NCI-H2029 (cell line): ENCODE data around the gene GBP2.

Experiments used
- DNase-seq: peaks from one replicate; lab custom pipeline; 2025; lab: John Stamatoyannopoulos, UW

GBP2 gene, protein sequence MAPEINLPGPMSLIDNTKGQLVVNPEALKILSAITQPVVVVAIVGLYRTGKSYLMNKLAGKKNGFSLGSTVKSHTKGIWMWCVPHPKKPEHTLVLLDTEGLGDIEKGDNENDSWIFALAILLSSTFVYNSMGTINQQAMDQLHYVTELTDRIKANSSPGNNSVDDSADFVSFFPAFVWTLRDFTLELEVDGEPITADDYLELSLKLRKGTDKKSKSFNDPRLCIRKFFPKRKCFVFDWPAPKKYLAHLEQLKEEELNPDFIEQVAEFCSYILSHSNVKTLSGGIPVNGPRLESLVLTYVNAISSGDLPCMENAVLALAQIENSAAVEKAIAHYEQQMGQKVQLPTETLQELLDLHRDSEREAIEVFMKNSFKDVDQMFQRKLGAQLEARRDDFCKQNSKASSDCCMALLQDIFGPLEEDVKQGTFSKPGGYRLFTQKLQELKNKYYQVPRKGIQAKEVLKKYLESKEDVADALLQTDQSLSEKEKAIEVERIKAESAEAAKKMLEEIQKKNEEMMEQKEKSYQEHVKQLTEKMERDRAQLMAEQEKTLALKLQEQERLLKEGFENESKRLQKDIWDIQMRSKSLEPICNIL

DNA sequence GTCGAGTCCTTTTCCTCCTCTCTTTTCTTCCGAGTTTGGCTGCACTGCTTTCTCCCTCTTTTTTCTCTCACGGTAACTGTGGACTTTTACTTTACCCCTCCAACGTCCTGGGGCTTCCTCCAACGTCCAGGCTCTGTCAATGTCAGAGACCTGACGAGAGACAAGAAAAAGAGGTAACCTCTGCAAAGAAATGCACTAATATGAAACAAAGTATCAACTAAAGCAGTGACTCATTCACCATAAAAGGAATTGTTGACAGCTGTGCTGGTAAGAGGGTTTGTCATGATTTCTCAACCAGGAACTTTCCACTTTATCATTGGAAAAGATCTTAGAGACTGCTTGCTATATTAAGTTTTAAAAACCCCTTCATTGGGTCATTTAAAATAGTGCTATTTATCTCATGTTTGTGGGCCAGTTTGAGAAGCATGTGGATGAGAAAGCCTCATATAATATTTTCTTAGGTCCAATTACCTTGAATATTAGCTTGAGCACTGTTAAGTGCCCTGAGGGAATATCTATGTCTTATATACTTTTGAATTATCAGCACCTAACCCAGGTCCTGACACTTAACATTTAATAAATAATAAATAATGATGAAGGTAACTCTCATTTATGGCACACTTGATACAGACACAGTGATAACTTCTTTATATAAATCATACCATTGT, at the start of gene GBP2:
TSS of gene GBP2 (minus strand) at position 202 of the 668 bp plus-strand sequence. CDS start 4,148 bp downstream, outside the sequence.
- no peak for DNase-seq

DNA sequence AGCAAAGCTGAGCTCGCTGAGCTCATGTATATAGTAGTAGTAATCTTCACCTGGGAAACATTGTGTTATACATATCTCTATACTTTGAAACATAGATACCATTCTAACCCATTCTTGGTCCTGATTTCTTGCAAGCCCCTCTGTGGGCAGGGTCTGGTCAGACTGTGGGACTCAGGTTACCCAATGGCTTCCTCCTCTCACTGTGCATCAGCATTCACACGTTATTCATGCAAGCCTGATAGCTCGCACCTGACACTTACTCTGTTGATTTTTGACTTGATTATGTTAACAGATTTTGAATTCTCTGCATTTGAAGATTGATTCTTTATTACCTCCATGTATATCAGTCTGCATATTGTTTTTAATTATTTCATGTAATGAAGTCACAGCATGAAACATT, 48.6 kb upstream of the GBP2 start:
- DNase-seq: no peak

DNA sequence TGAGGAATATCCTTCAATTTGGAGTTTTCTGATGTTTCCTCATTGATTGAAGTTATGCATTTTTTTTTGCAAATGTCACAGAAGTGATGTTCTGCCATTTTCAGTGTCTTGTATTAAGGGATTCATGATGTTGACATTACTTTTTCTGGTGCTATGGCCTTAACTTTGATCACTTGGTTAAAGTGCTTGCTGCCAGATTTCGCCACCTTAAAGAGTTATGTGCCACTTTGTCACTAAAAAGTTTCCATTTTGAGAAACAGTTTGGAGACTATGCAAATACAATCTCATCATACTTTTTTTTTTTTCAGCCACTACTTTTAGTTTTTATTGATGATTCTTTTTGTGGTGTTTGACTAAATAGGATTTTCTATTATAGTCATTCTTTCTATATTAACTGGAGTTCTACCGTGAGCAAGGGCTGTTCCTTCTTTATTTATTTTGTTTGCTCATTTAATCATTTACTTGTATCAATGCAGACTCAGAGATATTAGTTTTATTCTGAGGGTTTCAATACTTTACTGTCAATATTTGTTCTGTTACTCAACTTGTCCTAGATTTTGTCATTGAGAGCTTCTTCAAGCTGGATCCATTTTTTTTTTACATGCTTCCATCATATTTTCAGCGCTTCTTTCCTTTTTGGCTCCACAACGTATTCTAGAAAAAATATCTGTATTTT, 46.7 kb upstream of the GBP2 start:
- DNase-seq: no peak

GRCh38 chr1:89171067-89171438, 45.1 kb upstream of the GBP2 start:
- no peak for DNase-seq

DNA sequence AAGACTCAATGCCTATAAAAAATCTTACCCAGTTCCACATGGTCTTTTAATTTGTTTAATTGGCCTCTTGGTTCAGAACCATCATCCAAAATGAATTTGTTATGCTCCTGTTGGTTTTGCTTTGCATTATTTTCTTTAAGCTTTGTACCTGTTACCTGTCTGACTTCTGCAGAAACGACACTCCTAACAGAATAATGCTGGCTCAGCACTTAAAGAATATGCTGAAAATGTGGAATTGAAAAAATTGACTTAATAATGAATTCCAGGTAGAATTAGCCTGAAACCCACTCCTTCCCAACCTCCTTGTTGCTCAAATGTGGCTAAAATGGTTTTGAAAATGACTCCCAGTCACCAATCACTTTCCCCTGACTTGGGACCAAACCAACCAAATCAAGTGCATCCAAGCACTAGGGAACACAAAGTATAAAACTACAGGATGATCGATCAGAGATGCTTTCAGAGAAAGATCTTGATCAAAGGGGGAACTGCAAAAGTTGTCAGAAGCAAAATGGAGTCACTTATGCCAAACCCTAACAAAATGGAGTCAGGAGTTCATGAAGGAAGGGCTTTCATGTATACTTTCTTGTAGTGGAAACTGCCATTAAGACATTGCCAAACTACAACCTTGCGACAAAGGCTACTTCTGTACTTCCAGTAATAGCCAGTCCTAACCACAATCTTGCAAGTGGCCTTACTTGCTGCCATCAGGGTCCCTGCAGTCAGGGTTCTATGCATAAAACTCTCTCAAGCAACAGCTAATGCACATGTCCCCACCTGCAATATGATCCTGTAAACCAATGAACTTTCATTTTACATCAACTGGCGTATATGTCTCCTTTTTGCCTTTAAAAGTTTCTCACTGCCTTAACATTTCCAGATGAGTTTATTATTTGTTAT, 44.5 kb upstream of the GBP2 start:
- no peak for DNase-seq

GRCh38 chr1:89169166-89169565, 43.3 kb upstream of the GBP2 start:
- no peak for DNase-seq

DNA sequence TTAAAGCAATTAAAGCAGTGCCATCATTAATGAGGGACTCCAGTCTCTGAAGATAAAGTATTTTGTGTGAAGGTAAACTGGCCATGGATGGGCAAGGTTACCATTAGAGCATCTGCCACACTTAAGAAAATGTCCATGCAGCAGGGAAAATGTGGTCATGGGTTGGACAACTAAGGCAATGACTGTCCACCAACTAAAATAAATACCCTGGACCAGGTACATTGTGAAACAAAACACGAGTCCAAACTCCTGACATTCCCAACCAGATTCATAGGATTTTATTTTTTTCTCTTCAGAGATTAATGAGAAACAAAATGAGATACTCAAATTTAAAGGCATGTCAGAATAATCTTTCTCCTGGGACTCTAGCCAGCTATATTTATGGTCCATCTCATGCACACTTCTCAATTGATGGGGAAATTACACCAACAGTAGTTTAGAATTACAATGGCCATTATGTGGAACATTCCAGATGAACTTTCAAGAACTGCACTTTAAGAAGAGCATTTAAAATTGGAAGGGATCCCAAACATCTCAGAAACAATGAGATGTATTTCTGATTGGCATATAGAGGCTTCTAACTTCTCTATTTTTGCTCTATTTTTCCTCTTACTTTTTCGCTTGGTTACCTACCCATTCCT, 41.8 kb upstream of the GBP2 start:
- no peak for DNase-seq

DNA sequence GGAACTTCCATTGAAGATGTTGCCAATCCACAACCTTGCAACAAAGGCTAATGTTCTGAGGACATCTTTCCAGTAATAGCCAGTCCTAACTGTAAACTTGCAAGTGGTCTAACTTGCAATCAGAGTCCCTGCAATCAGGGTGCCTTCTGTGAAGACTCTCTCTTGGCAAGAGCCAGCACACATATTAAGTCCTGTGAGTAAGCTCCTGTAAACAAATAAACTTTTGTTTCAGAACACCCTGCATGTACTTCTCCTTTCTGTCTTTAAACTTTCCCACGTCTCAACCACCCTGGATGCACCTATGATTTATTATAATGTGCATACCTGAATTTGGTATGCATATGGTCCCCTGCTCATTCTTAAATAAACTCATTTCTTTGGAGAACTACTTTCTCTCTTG, 40.8 kb upstream of the GBP2 start:
- DNase-seq: no peak

DNA sequence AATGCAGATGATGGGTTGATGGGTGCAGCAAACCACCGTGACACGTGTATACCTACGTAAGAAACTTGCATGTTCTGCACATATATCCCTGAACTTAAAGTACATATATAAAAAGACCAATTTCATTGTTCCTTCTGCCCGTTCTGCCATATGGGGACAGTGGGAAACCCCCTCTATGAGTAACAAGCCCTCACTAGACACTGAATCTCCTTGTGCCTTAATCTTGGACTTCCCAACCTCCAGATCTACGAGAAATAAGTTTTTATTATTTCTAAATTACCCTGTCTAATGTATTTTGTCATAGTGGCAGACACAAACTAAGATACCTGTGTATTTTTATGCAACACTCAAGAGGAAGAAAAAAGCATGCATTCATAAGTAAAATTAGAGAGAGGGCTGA, 39.9 kb upstream of the GBP2 start:
- DNase-seq: no peak

GRCh38 chr1:89151047-89151446, 25.1 kb upstream of the GBP2 start:
- no peak for DNase-seq

DNA sequence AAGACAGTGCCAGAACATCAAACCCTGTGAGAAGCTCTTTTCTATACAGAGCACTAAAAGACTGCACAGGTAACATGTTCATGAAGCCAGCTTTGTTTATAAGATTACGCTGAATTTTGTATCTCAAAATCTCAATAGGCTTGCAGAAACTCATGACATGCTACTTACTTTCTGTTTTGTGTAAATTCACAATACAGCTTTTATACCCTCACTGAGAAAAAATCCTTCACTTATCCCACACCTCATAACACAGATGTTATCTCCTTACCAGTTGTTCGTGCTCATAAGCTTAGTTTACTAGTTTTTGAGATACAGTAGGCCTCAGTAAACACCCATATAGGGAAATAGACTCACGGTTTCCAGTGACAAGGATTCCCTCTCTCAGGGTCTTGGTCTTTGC, 24.1 kb upstream of the GBP2 start:
- no peak for DNase-seq

DNA sequence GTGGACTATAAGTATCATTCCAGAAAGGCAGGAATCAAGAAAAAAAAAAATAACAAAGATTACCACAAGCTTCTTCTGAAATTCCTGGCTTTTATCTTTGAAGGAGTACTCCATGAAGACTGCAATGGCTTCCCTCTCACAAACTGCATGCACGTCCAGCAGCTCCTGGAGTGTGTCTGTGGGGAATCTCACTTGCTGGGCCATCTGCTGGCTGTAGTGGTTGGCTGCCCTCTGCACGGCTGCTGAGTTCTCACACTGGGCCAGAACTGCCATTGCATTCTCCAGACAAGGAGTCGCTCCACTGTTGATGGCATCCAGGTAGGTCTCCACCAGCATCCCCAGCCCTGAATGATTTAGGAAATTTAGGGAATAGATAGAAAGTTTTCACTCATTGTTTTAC, 23.3 kb upstream of the GBP2 start:
- DNase-seq: no peak

- no peak for DNase-seq
Measured at GRCh38 chr1:89147678-89148658, 22.1 kb upstream of the GBP2 start.

GRCh38 chr1:89146721-89147120, 20.8 kb upstream of the GBP2 start:
- DNase-seq: no peak

DNA sequence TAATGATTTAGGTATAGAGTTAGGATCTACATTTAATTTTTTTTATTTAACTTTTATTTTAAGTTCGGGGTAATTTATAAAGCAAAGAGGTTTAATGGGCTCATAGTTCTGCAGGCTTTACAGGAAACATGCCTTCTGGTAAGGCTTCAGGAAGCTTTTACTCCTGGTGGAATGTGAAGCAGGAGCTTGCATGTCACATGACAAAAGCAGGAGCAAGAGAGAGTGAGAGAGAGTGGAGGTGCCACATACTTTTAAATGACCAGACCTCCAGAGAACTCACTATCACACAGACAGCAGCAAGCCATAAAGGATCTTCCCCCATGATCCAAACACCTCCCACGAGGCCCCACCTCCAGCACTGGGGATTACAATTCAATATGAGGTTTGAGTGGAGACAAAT, 17.6 kb upstream of the GBP2 start:
- no peak for DNase-seq

GRCh38 chr1:89142160-89142559, 16.2 kb upstream of the GBP2 start:
- DNase-seq: no peak

DNA sequence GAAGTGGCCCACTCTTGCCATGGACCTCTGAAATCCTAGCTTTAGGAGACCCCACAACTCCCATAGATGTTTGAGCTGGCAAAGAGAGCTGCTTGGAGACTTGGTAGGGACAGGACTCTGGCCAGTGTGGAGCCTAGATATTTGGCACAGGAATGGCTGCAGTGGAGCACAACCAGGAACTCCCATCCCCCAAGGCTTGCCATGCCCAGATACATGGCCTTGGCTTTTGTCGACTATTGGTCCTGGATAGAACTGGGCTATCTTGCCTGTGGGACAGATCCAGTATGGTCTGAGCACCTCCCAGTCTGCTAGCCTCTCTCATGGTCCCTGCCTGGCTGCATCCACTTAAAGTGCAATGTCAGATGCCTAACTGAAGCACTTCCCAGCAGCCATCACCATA, 7.8 kb upstream of the GBP2 start:
- no peak for DNase-seq

- no peak for DNase-seq
Measured at GRCh38 chr1:89130716-89131115, 4.8 kb upstream of the GBP2 start.

GRCh38 chr1:89129911-89130310, 4.0 kb upstream of the GBP2 start:
- no peak for DNase-seq

DNA sequence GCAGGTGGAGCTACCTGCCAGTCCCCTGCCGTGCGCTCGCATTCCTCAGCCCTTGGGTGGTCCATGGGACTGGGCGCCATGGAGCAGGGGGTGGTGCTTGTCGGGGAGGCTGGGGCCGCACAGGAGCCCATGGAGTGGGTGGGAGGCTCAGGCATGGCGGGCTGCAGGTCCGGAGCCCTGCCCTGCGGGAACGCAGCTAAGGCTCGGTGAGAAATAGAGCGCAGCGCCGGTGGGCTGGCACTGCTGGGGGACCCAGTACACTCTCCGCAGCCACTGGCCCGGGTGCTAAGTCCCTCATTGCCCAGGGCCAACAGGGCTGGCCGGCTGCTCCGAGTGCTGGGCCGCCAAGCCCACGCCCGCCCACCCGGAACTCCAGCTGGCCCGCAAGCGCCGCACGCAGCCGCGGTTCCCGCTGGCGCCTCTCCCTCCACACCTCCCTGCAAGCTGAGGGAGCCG, 2.1 kb upstream of the GBP2 start:
- peak; percentile 26 for DNase-seq
